ENCODE results near the gene ANP32E. TPM values are rescaled to one million over a fixed set of nuclear protein-coding genes. Genes with fewer than 3 reads are reported as not detected.

Gene ANP32E
- polyA plus RNA-seq, 3 donors = 112 to 136 (median 132) TPM

GRCh38 chr1:150178548-150178947 is 57.4 kb downstream of the ANP32E start:
- DNase-seq = no peak

- DNase-seq = no peak
These were observed 59.3 kb downstream of the ANP32E start for GRCh38 chr1:150176593-150176992.

GRCh38 chr1:150173141-150173585 is 62.7 kb downstream of the ANP32E start:
- no peak for DNase-seq

- DNase-seq = no peak
These were observed 64.1 kb downstream of the ANP32E start for GRCh38 chr1:150171801-150172200.

GRCh38 chr1:150168960-150169601 is 66.8 kb downstream of the ANP32E start:
- no peak for DNase-seq

Other genes starting within 250 kb of the ANP32E start
- 10 to 100 TPM; 15.3 to 22.7 (median 17.8) TPM for gene OTUD7B, start 225.4 kb downstream of the ANP32E start, polyA plus RNA-seq (ENCODE audit: insufficient read length in 3 of 3)
- 10 to 100 TPM; 62.5 to 77.8 (median 66.7) TPM for gene VPS45, start 168.3 kb downstream of the ANP32E start, polyA plus RNA-seq (ENCODE audit: insufficient read length in 3 of 3)
- 10 to 100 TPM; 45.4 to 59.3 (median 59.0) TPM for gene PLEKHO1, start 86.2 kb downstream of the ANP32E start, polyA plus RNA-seq (ENCODE audit: insufficient read length in 3 of 3)
- gene CA14, start 21.7 kb upstream of the ANP32E start, polyA plus RNA-seq (ENCODE audit: insufficient read length in 3 of 3) = 1 to 10 TPM; 6.6 to 6.8 (median 6.6) TPM
- gene APH1A, start 32.9 kb upstream of the ANP32E start, polyA plus RNA-seq (ENCODE audit: insufficient read length in 3 of 3) = 100 to 1,000 TPM; 191 to 203 (median 199) TPM
- gene C1orf54, start 36.7 kb upstream of the ANP32E start, polyA plus RNA-seq (ENCODE audit: insufficient read length in 3 of 3) = 10 to 100 TPM; 35.8 to 47.1 (median 45.3) TPM
- gene CIART, start 46.4 kb upstream of the ANP32E start, polyA plus RNA-seq (ENCODE audit: insufficient read length in 3 of 3) = 1 to 10 TPM; 7.6 to 9.0 (median 8.5) TPM
- 10 to 100 TPM; 75.9 to 92.9 (median 83.2) TPM for gene MRPS21, start 57.7 kb upstream of the ANP32E start, polyA plus RNA-seq (ENCODE audit: insufficient read length in 3 of 3)
- 100 to 1,000 TPM in 2 of 3 donors, 10 to 100 TPM in 1; 58.3 to 114 (median 107) TPM for gene PRPF3, start 85.4 kb upstream of the ANP32E start, polyA plus RNA-seq (ENCODE audit: insufficient read length in 3 of 3)
- 10 to 100 TPM; 48.9 to 57.3 (median 56.5) TPM for gene RPRD2, start 128.0 kb upstream of the ANP32E start, polyA plus RNA-seq (ENCODE audit: insufficient read length in 3 of 3)